ENCODE results near the gene ZNF513.

ZNF513 gene

DNA sequence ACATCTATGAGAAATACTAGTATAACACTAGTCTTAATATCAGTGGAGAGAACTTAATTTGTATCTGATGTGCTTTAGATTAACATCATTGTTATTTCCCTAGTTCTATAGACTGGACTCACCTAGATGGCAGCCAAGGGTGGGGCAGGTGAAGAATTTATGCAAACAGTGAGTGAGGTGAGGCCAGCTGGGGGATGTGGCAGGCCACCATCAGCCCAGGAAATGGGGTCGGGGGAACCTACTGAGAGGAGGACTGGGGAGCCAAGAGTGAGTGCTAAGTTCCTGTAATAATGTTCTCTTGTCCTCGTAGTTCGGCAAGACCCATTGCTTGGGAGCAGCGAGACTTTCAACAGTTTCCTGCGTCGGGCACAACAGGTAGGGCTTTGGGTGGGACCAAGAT lies 7.6 kb downstream of the ZNF513 start:
- no peaks in the 10 kb centered on the region for H3K9me3 ChIP-seq (ENCODE audit: insufficient read depth, low read length, severe bottlenecking)
- no peak overlapping the region for H3K4me3 ChIP-seq (ENCODE audit: low read depth in 1 of 2, low read length in 2 of 2)
- no peak overlapping the region for H3K4me2 ChIP-seq (ENCODE audit: insufficient read depth, low read length)
- peaks cover 68% of the 10 kb centered on the region for H3K36me3 ChIP-seq (ENCODE audit: insufficient read depth, low read length)
- peaks cover 28% of the 10 kb centered on the region for H4K20me1 ChIP-seq (ENCODE audit: insufficient read depth, low read length)
- DNase-seq (no peak), ATAC-seq (ENCODE audit: insufficient read depth, low read depth) (no peak)
- TF ChIP-seq, protein P1, sequence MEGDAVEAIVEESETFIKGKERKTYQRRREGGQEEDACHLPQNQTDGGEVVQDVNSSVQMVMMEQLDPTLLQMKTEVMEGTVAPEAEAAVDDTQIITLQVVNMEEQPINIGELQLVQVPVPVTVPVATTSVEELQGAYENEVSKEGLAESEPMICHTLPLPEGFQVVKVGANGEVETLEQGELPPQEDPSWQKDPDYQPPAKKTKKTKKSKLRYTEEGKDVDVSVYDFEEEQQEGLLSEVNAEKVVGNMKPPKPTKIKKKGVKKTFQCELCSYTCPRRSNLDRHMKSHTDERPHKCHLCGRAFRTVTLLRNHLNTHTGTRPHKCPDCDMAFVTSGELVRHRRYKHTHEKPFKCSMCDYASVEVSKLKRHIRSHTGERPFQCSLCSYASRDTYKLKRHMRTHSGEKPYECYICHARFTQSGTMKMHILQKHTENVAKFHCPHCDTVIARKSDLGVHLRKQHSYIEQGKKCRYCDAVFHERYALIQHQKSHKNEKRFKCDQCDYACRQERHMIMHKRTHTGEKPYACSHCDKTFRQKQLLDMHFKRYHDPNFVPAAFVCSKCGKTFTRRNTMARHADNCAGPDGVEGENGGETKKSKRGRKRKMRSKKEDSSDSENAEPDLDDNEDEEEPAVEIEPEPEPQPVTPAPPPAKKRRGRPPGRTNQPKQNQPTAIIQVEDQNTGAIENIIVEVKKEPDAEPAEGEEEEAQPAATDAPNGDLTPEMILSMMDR (IDR thresholded peaks at IDR 0.05; ENCODE audit: borderline replicate concordance, extremely low read depth, low read length, poor library complexity, severe bottlenecking), result no peak
- no peak for TF ChIP-seq EZH2 (IDR thresholded peaks at IDR 0.05; ENCODE audit: borderline replicate concordance, low read depth, low read length, severe bottlenecking)
- no peak overlapping the region for H3K27ac ChIP-seq (ENCODE audit: low read length)
- no peaks in the 10 kb centered on the region for H3K27me3 ChIP-seq (ENCODE audit: insufficient read depth, low read length, poor library complexity)
- no peak overlapping the region for H3K9ac ChIP-seq (ENCODE audit: low read depth, low read length)
- H3K79me2 ChIP-seq (ENCODE audit: insufficient read depth, low read length), result peaks cover 63% of the 10 kb centered on the region
- H3K4me1 ChIP-seq (ENCODE audit: insufficient read depth, low read length), result peaks cover 48% of the 10 kb centered on the region
- H2AFZ ChIP-seq (ENCODE audit: low read depth, low read length), result no peak overlapping the region

DNA sequence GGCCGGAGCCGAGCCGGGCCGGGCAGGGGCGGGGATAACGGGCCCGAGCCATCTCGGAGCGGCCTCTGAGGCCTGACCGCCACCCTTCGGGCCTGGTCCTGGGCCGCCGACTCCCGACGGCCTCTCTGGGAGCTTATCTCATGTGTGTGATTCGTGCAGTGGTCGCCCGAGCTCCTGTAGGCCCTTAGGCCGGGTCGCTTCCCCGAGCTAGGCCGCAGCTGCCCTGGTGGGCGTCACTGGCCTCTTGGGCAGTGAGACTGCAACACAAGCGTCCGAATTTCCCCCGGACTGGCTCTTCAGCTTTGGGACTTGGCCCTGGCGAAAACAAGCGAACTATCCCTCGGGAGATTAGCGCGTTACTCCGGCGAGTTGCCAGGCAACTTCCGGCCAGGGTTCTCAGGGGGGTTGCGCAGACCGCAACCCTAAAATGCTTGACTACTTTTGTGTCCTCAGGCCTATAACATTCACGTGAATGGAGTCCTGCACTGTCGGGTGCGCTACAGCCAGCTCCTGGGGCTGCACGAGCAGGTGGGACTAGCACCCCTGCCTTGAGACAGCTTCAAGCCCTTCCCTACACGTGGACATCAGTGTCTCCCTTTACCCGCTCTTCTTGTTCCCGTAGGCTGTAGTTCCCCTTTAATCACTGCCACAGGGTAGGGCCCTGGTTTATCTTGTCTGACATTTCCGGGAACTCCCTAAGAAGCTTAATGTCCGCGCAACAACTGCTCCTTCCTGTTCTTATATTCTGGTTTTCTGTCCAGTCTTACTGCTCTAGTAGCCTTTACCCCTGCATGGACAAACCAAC lies 9.5 kb downstream of the ZNF513 start:
- peaks cover 55% of the 10 kb centered on the region for H3K79me2 ChIP-seq (ENCODE audit: insufficient read depth, low read length)
- no peaks in the 10 kb centered on the region for H3K27me3 ChIP-seq (ENCODE audit: insufficient read depth, low read length, poor library complexity)
- peak overlapping the region; percentile 76 for H2AFZ ChIP-seq (ENCODE audit: low read depth, low read length)
- peaks cover 67% of the 10 kb centered on the region for H3K36me3 ChIP-seq (ENCODE audit: insufficient read depth, low read length)
- no peak for ATAC-seq (ENCODE audit: insufficient read depth, low read depth)
- TF ChIP-seq, protein P1 (IDR thresholded peaks at IDR 0.05; ENCODE audit: borderline replicate concordance, extremely low read depth, low read length, poor library complexity, severe bottlenecking), result no peak
- no peak for TF ChIP-seq EZH2 (IDR thresholded peaks at IDR 0.05; ENCODE audit: borderline replicate concordance, low read depth, low read length, severe bottlenecking)
- DNase-seq, result peak; percentile 61
- H3K4me1 ChIP-seq (ENCODE audit: insufficient read depth, low read length), result peaks cover 39% of the 10 kb centered on the region
- peak overlapping the region; percentile 57 to 64 for H3K4me3 ChIP-seq (ENCODE audit: low read depth in 1 of 2, low read length in 2 of 2)
- peak overlapping the region; percentile 83 for H3K27ac ChIP-seq (ENCODE audit: low read length)
- peaks cover 14% of the 10 kb centered on the region for H4K20me1 ChIP-seq (ENCODE audit: insufficient read depth, low read length)
- peak overlapping the region; percentile 83 for H3K9ac ChIP-seq (ENCODE audit: low read depth, low read length)
- peak overlapping the region; percentile 69 for H3K4me2 ChIP-seq (ENCODE audit: insufficient read depth, low read length)
- no peaks in the 10 kb centered on the region for H3K9me3 ChIP-seq (ENCODE audit: insufficient read depth, low read length, severe bottlenecking)

DNA sequence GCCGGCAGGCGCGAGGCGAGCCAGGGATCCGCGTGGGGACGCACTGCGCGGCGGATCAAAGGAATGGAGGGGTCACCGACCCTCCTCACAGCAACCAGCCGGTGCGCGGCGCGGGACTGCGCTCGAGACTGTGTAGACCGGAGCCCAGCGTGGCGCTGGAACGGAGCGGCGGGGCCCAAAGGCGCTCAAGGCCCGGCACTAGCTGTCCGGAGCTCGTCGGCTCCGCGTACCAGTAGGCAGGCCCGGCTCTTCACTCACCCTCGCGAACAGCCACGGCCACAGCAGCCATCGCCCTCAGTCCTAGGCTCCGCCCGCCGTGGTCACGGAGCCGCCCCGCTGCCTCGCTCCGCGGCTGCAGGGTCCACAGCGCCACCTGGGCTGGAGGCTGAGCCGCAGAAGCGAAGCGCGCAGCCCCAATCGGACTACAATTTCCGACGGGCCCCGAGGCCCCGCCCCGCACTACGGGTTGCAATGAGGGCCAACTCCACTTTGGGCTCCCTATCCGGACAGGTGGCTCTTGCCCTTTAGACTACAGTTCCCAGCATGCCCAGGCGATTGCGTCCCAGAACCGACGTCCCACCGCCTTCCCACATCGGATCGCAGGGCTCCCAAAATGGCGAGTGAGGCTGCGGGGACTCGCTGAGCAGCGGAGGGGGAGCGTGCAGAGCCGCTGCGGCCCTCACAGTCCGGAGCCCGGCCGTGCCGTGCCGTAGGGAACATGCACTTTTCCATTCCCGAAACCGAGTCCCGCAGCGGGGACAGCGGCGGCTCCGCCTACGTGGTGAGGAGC lies 10.3 kb downstream of the ZNF513 start, which contains the start of the genes EIF2B4 and SNX17:
Gene EIF2B4, minus strand, starts transcription at position 313 of the 790 bp plus-strand sequence. Its CDS starts 24 bp downstream, at position 289.
Gene SNX17, plus strand, starts transcription at position 591 of the 790 bp plus-strand sequence. Its CDS starts 128 bp downstream, at position 719.
- peaks cover 66% of the 10 kb centered on the region for H3K36me3 ChIP-seq (ENCODE audit: insufficient read depth, low read length)
- H3K27ac ChIP-seq (ENCODE audit: low read length), result peak within 1 kb of the TSS; percentile 83
- peak within 1 kb of the TSS; percentile 83 for H3K9ac ChIP-seq (ENCODE audit: low read depth, low read length)
- peaks cover 39% of the 10 kb centered on the region for H3K4me1 ChIP-seq (ENCODE audit: insufficient read depth, low read length)
- no peaks in the 10 kb centered on the region for H3K27me3 ChIP-seq (ENCODE audit: insufficient read depth, low read length, poor library complexity)
- H3K4me2 ChIP-seq (ENCODE audit: insufficient read depth, low read length), result peak within 1 kb of the TSS; percentile 88
- TF ChIP-seq EZH2 (IDR thresholded peaks at IDR 0.05; ENCODE audit: borderline replicate concordance, low read depth, low read length, severe bottlenecking), result no peak
- TF ChIP-seq, protein P1 (IDR thresholded peaks at IDR 0.05; ENCODE audit: borderline replicate concordance, extremely low read depth, low read length, poor library complexity, severe bottlenecking), result peak; percentile 93
- ATAC-seq (ENCODE audit: insufficient read depth, low read depth), result peak; percentile 88
- peak; percentile 100 for DNase-seq
- peak within 1 kb of the TSS; percentile 57 to 64 for H3K4me3 ChIP-seq (ENCODE audit: low read depth in 1 of 2, low read length in 2 of 2)
- peak within 1 kb of the TSS; percentile 87 for H2AFZ ChIP-seq (ENCODE audit: low read depth, low read length)
- no peaks in the 10 kb centered on the region for H3K9me3 ChIP-seq (ENCODE audit: insufficient read depth, low read length, severe bottlenecking)
- peaks cover 53% of the 10 kb centered on the region for H3K79me2 ChIP-seq (ENCODE audit: insufficient read depth, low read length)
- peaks cover 14% of the 10 kb centered on the region for H4K20me1 ChIP-seq (ENCODE audit: insufficient read depth, low read length)

Measured in DND-41 (cell line).